Epithelial cell of prostate (primary cell): ENCODE measurements around the gene FNDC3A.
"Not testable (repeated sequence)": the region's sequence is repeated elsewhere in the genome, so short reads cannot be mapped to it uniquely, and the experiment has no call there.

ENCODE experiments used
- DNase-seq: peaks from one replicate; pipeline ENCODE4 v3.0.0-alpha.2; 2011; ENCODE audit warnings: low read depth, low spot score
- H3K27ac ChIP-seq: fragments of 450-650 bp; 2 replicates; pipeline ENCODE4 v1.5.1; 2017; ENCODE audit warnings: mild to moderate bottlenecking

The FNDC3A gene

DNA sequence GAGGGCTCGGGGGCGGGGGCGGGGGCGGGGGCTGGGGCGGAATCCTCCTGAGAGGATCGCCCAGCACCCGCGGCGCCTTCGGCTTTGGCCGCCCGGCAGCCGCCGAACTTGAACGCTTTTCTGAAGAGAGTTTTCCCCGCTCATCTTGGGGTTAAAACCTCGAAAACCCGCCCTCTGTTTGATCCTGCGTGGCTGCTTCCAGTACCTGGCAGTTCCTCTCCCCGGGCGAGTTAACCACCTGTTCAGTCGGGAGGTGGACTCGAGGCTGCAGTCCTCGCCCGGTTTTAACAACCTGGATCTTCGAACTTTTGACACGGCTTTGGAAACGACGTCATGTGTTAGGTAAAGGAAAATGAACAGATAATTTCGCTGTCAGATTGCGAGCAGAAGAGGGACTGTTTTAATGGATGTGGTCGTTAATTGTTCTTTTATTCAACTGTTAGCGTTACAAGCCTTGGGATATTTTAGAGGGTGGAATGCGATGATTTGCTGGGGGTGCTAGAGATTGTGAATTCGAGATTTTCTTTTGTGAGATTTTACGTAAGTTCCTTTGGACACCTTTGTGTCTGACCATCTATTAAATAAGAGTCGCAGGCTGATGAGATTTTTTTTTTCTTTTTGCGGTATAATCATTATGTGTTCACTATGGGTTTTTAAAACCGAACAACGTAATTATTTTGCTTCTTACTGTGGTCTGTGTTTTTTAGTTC, 1.0 kb downstream of the FNDC3A start:
- DNase-seq, result no peak
- H3K27ac ChIP-seq, result peak overlapping the region; percentile 97

DNA sequence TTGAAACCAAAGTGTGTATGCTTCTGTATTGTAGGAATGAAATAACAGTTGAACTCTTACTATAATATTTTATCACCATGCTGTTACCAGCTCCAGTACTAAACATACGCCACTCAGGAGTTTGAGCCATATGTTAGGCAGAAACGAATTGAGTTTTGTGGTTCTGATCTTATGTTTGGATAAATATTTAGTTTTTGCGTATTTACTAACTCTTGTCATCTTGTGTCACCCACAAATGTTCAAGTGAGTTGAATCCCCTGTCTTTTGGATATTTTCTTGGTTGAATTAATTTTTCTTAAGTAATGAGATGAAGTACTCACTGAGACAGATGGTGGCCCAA, 1.5 kb downstream of the FNDC3A start:
- DNase-seq, result no peak
- H3K27ac ChIP-seq, result peak overlapping the region; percentile 97

DNA sequence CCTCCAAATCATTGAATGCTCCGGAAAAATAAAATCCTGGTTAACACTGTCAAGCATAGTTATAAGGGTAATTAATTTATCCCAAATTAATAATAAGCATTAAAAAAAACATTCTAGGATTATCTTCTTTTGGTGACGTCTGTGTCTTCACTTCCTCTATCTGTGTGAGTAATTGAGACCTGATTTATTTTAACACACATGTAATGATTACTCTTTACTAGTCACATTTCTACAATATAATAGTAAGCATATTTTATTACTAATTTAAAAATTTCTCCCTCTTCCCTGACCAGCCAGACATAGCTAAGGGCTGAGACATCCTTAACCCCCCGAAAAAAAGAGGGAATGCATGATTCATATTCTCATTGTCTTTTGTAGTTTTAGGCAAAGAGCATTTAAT, 2.3 kb downstream of the FNDC3A start:
- no peak for DNase-seq

DNA sequence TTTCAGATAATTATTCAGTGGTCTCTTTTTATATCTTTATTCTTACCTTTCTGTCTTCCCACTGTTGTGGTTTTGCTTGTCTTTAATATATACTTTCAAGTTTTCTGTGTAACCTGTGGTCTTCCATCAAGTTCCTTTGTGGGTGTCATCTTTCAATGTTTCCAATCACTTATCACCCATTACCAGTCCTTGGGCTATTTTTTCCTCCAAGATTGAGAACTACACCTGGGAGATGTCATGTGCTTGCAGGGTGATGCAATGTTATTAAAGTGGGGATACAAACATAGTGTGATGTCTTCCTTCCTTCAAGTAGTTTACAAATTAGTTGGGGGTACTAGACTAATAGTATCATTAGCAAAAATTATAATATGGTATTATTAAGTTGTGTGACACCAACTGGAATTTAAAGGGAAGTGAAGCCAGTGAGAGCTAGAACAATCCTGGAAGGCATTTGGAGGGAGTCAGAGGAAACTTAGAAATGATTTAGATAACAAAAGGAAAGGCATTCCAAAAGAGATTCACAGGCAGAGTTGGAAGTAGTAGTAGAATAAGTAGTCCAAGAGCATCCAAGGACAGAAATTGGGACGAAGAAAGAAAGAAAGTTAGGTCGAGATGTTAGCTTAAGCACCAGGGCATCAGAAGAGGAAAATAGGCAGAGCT, 3.4 kb downstream of the FNDC3A start:
- no peak for DNase-seq
- H3K27ac ChIP-seq, result peak overlapping the region; percentile 97

More for the DNA sequence above, 2.3 kb downstream of the FNDC3A start:
- H3K27ac ChIP-seq, result peak overlapping the region; percentile 97

DNA sequence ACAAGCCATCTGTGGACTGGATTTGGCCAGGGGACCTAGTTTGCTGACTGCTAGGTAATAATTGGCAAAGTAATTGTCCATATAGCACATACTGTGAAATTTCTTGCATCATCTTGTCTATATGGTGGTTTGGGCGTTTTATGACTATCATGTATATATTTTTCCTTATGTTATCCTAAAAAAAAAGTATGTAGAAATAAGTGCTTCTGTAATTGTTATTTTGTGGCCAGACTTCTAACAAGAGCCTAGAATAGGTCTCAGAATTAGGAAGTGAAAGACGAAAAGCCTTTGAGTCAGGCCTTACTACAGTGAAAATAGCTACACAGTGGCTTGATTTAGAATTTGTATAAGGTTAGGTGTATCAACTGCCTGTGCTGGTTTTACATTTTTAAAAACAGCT, 4.2 kb downstream of the FNDC3A start:
- H3K27ac ChIP-seq, result peak overlapping the region; percentile 97

DNA sequence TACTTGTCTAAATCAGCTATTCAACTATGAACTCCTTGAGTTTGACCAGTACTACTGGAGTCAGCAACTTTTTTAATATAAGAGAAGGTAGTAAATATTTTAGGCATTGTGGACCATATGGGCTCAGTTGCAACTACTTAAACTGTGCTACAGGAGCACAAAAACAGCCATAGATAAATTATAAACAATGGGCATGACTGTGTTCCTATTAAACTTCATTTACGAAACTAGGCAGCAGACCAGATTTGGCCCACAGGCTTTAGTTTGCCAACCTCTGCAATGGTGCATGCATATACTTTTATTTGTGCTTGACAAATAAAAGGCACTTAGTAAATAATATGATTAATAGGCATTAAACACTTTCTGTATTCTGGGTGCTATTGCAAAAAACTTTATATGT, 7.6 kb downstream of the FNDC3A start:
- no peak overlapping the region for H3K27ac ChIP-seq
- DNase-seq, result no peak

More for the DNA sequence above, 4.2 kb downstream of the FNDC3A start:
- no peak for DNase-seq

DNA sequence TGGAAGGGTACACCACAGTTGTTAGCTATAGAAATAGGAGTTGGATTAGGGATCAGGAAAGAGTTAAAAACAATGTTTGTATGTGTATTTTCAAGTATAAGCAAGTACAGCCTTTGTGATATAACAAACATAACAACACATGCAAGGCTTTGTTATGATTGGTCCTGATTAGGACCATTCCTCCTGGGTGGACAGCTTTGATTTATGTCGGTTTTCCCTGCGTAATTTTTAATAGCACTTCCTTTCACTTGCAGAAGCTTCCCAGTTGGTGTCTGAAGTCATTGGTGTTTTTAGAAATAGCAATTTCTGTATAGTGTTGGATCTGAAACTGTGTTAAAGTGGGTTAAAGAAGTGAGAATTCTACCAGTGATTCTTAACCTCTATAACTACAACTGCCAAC, 10.0 kb downstream of the FNDC3A start:
- DNase-seq, result no peak
- no peak overlapping the region for H3K27ac ChIP-seq

DNA sequence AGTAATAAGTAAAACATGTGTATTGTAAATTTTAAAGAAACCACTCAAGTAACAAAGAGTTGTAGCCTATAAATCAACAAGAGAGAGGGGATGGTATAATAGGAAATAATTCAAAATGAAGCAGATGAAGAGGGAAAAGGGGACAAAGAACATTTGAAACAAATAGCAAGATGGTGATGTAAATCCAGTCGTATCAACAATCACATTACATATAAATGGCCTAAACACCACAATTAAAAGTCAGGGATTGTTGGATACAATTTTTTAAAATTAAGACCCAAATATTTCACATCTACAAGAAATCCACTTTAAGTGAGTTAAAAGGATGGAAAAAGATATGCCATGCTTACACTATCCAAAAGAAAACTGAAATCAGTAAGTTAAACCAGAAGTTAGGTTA, 15.2 kb downstream of the FNDC3A start:
- DNase-seq, result no peak
- no peak overlapping the region for H3K27ac ChIP-seq

DNA sequence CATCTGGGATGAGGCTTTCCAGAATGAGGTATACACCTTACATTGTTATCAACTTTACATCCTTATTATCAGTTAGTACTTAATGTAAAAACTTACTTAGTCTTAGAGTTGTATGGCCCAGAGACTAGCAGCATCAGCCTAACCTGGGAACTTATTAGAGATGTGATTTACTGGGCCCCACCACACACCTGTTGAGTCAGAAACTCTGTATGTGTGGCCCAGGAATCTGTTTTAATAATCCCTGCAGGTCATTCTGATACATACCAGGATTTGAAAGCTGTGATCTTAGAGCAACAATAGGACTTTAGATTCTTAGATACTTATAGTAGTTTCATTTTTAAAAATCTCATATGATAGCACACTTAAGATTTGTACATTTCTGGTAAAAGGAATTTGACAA, 17.4 kb downstream of the FNDC3A start:
- no peak for DNase-seq
- H3K27ac ChIP-seq, result no peak overlapping the region

DNA sequence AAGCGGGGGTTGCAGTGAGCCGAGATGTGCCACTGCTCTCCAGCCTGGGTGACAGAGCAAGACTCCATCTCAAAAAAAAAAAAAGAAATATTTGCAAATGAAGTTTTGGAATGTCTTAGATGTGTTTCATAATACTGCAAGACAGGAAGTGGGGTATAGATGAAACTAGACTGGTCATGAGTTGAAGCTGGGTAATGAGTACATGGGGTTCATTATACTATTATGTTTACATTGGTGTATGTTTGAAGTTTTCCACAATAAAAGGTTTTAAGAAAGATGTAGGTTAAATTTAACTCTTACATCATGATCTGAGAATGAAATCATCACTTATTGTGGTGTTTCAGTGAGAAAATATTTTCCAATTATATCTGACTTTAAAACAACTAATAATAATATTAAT, 19.0 kb downstream of the FNDC3A start:
- DNase-seq, result no peak
- peak overlapping the region; percentile 25 for H3K27ac ChIP-seq

DNA sequence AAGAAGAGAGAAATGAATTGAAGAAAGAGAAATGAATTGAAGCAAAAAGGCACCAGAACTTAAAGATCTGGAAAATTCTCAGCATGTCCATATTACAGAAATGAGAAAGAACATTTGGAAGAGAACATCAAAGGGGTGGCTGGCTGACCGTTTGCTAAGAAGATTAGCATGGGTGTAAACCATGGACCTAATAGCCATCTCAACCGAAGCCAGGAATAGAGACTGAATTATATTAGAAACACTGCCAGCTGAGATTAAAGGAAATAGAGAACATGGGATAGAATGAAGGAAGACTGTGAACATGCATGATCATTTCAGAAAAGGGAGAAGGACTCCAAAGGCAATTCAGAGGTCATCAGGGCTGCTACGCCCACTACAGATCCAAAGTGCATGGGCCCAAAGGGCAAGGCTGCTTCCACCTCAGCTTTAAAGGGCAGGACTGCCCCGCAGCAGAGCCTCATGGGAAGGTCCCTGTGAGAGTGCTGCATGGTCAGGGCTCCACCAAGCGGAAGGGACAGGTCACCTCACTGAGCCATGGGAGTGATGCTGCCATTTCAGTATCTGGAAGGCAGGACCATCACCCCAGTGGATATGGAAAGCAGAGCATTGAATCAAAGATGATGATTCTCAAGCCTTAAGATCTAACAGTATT, 23.1 kb downstream of the FNDC3A start:
- DNase-seq, result no peak
- H3K27ac ChIP-seq, result no peak overlapping the region

DNA sequence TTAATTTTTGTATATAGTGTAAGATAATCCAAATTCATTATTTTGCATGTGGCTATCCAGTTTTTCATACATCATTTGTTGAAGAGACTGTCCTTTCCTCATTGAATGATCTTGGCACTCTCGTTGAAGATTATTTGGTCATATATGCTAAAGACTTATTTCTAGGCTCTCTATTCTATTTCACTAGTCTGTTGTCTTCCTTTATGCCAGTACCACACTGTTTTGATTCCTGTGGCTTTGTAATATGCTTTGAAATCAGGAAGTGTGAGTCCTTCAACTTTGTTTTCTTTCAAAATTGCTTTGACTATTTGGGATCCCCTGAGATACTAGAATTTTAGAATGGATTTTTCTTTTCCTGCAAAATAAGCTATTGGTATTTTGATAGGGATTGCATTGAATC, 24.5 kb downstream of the FNDC3A start:
- DNase-seq, result no peak
- no peak overlapping the region for H3K27ac ChIP-seq

DNA sequence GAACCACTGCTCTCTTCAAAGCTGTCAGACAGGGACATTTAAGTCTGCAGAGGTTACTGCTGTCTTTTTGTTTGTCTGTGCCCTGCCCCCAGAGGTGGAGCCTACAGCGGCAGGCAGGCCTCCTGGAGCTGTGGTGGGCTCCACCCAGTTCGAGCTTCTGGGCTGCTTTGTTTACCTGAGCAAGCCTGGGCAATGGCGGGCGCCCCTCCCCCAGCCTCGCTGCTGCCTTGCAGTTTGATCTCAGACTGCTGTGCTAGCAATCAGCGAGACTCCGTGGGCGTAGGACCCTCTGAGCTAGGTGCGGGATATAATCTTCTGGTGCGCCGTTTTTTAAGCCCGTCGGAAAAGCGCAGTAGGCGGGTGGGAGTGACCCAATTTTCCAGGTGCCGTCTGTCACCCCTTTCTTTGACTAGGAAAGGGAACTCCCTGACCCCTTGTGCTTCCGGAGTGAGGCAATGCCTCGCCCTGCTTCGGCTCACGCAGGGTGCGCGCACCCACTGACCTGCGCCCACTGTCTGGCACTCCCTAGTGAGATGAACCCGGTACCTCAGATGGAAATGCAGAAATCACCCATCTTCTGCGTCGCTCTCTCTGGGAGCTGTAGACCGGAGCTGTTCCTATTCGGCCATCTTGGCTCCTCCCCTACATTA, 43.4 kb downstream of the FNDC3A start:
- not testable (repeated sequence) for DNase-seq

DNA sequence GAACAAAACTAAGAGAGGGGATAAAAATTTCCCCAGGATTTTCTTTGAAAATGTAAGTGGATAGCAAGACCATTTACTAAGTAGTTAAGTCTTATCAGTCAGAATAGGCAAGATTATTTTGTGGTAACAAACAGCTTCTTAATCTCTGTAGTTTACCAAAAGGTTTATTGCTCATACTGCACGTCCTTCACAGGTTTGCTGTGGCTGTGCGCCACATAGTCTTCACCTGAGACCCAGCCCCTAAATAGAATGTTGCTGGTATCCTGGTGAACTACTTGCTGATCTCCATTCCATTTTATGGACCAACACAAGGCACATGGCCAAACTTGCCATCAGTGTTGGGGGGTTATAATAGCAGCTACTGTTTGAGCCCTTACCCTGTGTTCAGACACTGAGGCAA, 44.6 kb downstream of the FNDC3A start:
- no peak overlapping the region for H3K27ac ChIP-seq
- DNase-seq, result no peak

More for the DNA sequence above, 43.4 kb downstream of the FNDC3A start:
- H3K27ac ChIP-seq, result not testable (repeated sequence)

DNA sequence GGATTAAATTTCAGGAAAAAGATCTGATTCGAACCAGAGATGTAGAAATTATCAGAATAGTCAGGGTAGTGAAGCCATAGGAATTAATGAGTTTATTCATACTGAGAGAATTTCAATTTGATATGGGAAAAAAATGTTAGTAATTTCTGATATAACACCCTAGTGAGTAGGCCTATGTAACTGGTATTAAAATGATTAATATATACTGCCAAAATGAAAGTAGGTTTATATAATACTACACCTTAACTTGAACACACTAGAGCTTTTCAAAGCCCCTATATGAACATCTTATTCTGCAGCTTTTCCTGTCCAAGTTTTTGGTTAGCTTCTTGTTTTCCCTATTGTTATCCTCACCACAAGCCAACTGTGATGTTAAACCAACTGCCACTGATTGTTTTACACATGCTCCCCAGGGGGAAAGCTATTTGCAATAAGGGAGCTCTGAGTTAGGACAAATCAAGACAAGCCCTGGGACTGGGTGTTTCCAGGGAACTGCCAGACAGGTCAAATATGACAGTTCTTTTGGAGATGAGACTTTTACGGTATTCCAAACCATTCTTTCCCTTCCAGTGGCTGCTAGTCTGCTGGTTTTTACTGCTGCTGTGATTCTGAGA, 45.3 kb downstream of the FNDC3A start:
- no peak for DNase-seq
- H3K27ac ChIP-seq, result peak overlapping the region; percentile 48

DNA sequence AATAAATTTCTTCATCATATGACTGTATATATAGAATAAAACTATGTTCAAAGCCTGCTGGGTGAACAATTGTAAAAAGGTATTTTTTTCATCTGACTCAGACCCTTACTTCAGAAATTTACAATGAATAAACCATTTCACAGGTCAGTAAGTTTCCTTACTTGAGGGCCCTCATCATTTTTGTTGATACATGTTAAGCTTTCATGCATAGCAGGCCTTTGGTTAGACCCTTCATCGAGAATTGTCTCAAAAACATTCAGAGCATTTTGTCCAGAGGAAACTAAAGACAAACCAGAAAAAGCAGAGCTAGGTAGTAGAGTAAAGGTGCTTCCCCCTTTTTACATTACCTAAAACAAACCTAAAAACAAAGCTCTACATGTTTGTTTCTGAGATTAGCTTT, 46.2 kb downstream of the FNDC3A start:
- DNase-seq, result no peak
- H3K27ac ChIP-seq, result peak overlapping the region; percentile 48

DNA sequence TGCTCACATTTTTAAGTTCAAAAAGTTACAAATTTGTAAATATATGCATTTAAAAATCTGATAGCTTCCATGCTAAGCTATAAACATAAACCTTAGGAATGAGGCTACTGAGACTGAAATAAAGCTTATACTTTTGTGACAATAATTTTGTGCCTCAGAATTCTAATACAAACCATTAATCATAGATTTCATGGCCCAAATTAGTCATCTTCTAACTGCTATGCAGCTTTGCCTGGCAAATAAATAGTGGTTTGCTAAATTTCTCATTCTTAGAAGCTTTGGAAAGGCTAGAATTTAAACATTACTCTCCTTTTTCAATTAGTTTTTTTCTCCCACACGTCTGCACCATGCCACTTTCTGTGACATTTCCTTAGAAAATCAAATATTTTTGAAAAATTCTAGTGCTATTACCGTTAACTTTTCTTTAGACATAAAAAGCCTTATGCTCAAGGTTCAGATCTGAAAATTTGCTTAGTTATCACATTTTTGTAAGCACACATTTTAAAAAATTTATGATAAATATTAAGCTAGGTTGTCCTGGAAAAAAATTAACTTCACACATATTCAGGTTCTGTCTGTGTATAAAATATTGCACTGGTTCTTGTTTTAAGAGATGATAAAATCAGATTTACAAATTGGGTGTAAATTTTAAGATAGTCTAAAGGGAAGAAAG, 46.9 kb downstream of the FNDC3A start:
- peak overlapping the region; percentile 48 for H3K27ac ChIP-seq
- DNase-seq, result no peak

DNA sequence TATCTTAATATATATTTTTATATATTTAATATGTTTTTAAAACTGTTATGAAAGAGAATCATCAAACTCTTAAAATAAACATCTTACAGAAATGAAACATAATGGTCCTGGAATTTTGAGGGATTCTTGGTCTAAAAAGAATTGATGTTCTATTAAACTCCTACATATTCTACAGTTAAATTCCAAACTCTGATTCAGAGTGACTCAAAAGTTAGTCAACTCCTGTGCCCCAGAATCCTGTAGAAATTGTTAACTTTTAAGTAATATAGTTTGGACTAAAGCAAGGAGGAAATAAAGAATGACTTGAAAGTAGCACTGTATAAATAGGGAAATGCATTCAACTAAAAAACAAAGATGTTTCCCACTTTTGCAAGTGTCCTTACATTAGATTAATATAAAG, 47.7 kb downstream of the FNDC3A start:
- H3K27ac ChIP-seq, result peak overlapping the region; percentile 48
- peak; percentile 10 for DNase-seq

DNA sequence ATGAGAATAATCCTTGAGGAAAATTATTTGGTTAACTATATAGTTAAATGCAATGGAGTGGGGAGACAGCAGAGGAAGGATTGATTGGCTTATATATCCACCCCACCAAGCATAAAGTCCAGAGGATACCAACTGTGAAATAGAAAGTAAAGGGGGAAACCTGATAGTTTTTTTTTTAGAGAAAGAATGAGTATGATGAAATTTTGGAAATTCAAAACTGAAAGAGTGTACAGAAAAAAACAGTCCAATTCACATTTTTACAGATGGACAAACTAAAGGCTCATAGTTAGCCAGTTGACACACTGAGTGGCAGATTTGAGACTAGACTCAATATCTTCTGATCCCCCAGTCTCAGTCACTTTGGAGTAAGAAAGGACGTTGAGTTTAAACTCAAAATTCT, 51.1 kb downstream of the FNDC3A start:
- H3K27ac ChIP-seq, result no peak overlapping the region
- DNase-seq, result no peak

DNA sequence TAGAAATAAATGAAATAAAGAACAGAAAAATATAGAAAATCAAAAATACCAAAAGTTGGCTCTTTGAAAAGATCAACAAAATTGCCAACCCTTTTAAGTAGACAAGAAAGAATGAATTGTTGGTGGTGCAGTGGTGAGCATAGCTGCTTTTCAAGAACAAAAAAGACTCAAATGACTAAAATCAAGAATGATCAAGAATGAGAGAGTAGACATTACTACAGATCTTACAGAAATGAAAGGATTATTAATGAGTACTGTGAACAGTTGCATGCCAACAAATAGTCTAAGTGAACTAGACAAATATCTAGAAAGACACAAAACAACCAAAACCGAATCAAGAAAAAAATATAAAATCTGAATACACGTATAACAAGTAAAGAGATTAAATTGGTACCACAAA, 53.9 kb downstream of the FNDC3A start:
- H3K27ac ChIP-seq, result no peak overlapping the region
- no peak for DNase-seq
